Measurements from ENCODE around the gene BEST4.
"Not testable (repeated sequence)": the region's sequence is repeated elsewhere in the genome, so short reads cannot be mapped to it uniquely, and the experiment has no call there.

Gene BEST4

DNA sequence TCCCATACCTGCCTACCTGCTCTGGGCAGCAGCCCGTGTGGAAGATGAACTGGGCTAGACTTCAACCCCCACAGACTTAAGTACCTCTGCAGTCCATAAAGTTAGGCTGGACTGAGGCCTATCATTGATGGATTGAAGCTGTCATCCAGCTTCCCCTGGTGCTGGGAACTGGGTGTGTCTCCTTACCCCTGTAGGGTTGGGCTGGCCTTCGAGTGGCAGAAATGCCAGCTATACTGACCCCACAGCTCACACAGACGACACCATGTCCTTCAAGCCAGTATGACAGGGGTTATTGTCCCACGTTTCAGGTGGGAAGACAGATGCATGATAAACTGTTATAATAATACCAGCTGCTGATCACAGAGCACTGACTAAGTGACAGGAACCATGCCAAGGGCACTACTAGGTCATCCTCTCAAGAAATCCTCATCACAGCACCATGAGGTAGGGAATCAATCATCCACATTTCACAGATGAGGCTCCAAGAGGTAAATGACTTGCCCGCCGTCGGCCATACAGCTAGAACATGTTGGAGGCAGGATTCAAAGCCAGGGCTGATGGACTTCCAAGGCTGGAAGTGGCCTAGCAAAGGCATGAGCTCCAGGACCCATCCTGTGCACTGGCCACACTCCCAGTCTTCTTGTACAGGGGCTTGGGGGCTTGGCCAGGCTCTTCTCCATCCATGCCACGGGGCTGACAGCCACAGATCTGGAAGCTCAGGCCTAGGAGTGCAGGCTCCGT lies at the start of gene BEST4:
BEST4 (minus strand) TSS at position 51 of the 741 bp plus-strand sequence. CDS start 465 bp downstream, outside the sequence.
- no peak for DNase-seq (ENCODE audit: low spot score)

DNA sequence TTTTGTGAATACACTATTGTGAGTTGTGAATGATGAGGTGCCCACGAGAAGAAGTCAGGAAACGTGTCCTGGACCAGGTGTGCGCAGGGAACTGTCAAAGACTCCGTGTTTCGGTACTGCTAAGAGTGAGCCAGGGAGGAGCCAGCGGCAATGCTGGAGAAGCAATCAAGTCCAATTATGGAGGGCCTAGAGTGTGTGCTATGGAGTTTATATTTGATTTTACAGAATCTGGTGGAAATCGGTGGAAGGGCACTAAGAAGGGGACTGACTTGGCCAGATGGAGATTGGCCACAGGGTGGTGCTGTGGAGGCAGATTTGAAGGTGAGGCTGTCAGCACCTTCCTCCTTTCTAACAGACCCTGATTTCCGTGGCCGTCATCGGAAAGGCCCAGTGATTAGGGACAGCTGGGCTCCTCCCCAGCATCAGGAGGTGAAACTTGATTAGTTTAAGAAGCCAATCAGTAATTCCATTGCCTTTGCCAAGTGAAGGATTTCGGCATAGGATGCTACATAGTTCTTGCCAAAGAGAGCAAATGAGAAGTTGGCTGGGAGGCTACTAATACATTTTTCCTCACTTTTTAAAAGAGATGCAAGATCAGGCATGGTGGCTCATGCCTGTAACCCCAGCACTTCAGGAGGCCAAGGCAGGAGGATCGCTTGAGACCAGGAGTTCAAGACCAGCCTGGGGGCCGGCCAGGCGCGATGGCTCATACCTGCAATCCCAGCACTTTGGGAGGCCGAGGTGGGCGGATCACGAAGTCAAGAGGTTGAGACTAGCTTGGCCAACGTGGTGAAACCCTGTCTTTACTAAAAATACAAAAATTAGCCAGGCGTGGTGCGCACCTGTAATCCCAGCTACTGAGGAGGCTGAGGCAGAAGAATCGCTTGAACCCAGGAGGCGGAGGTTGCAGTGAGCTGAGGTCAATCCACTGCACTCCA lies 48.0 kb upstream of the BEST4 start:
- peak; percentile 88 for DNase-seq (ENCODE audit: low spot score)

DNA sequence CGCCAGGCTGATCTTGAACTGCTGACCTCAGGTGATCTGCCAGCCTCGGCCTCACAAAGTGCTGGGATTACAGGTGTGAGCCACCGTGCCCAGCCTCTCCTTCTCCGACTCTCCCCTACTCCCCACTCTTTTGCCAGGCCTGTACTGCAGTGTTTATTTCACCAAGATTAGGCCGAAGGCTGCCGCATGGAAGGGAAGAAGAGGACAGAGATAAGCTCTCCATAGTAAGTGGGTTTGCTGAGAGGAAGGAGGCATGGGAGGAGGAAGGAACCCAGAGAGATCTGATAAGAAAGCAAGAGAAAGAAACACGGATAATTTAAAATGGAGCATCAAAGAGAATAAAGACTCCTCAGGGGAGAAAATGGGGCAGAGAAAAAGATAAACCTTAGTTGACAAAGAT lies 46.4 kb upstream of the BEST4 start:
- DNase-seq (ENCODE audit: low spot score), result no peak

DNA sequence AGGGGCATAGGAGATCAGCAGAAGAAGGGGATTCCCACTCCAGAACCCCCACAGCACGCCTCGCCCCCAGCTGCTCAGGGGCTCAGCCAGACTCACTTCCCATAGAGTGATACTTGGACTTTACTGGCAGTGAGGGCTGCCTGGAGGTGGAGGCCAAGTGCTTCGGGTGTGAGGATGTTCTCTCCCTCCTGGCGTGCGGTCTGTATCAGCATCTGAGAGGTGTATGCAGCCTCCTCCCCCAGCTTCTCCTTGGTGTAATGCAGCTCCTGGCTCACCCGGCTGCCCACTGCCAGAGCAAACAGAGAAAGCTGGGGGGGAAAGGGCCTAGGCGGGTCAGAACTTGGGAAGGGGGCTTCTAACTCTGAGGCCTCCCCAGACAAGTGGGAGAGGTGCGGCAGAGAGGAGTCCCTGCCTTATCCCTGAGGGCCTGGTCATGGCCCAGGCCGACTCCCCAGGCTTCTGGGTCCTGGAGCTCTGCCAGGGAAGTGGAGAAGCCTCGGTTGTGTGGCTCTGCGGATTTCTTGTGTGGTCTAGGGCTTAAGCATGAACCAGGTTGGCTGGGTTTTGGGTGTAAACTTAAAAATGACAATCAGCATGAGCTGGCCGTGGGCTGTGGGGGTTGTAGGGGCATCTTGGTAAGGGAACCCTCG lies 44.2 kb upstream of the BEST4 start:
- no peak for DNase-seq (ENCODE audit: low spot score)

DNA sequence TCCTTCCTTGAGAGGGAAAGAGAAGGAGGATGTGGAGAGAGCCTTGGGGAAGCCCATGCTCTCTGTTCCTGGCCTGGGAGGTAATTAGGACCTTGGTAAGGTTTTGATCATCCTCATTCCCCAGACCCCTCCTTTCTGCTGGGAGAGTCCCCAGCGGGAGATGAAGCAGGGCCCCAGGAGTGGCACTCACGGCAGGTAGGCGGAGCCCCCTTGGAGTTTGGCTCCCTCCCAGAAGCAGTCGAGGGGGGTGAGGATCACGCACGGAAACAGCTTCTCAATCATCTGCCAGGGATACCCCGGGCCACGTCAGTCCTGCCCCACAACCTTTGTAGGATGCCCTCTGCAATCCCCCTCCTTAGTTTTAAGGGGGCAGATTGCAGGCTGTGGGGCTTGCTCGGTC lies 43.5 kb upstream of the BEST4 start:
- DNase-seq (ENCODE audit: low spot score), result no peak

DNA sequence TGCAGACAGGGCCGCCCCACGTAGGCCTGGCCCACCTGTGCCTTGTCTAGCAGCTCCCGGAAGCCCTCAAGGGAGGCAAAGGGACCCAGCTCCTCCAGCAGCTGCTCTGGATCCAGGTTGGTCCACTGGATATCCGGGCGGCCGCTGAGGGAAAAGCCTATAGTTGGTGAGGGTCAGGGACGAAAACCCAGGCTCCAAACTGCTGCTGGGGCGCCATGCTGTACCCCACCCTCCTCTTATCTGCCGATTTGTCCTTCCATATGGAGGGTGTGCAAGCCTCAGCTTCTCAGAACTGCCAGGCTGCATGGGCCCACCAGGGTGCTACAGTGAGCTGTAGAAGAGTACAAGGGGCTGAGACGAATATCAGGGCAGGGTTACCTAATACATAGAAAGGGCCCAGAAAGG lies 42.9 kb upstream of the BEST4 start:
- DNase-seq (ENCODE audit: low spot score), result no peak

DNA sequence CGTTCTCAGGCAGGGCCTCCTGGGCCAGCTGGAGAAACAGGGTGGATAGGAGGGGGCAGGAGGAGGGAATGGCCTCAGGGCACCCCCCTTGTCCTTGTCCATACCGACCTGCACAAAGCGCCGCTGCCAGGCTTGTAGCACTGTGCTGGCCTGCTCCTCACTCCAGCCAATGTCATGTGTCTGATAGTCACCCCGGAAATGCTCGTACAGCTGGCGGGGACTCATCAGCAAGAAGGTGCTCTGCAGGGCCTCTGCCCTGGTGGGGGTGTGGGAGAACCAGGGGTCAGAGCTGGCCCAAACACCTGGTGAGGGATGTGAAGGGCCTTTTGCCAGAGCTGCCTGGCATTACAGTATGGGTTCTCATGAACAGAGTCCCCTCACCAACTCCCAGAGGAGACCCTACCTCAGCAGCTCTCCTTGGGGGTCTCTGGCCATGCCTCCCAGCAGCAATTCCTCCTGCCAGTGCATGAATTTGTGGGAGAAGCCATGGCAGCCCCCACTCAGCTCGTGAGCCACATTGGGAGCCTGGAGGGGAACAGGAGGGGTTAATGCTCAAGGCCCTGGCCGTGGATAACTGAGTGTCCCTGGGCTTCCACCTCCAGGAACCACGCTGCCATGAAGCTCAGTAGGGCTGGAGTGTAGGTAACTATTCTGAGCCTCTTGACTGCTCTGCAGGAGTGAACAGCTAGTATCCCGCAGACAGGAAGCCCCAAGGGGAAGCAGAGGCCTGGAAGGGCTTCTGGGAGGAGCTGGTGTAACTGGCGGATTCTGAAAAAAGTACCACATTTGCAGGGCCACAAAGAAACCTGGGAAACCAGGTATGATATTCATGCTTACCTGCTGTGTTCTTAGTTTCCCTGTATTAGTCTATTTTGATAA lies 41.8 kb upstream of the BEST4 start:
- no peak for DNase-seq (ENCODE audit: low spot score)

DNA sequence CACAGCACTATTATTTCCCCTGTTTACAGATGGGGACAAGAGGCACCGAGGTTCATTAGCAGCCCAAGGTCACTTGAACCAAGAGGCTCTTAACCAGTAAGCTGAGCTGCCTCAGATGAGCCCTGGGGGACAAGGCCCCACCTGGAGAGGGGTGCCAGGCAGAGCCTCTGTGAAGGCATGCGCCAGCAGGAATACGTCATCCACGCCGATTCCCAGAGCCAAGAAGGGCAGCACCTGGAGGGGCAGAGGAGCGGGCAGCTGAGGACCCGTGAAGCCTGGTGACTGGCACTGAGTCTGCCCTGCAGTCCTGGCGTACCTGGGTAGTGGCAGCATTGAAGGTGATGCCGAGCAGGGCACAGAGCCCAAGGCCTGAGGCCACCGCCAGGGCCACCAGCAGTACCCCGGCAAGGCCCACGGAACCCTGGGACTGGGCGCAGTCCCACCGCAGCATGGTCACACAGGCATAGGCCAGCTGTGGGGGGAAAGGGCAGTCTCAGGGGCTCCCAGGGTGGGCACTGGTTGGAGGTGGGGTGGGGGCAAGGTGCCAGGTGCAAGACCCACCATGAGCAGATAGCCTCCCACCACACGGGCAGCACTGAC lies 41.0 kb upstream of the BEST4 start:
- DNase-seq (ENCODE audit: low spot score), result no peak

DNA sequence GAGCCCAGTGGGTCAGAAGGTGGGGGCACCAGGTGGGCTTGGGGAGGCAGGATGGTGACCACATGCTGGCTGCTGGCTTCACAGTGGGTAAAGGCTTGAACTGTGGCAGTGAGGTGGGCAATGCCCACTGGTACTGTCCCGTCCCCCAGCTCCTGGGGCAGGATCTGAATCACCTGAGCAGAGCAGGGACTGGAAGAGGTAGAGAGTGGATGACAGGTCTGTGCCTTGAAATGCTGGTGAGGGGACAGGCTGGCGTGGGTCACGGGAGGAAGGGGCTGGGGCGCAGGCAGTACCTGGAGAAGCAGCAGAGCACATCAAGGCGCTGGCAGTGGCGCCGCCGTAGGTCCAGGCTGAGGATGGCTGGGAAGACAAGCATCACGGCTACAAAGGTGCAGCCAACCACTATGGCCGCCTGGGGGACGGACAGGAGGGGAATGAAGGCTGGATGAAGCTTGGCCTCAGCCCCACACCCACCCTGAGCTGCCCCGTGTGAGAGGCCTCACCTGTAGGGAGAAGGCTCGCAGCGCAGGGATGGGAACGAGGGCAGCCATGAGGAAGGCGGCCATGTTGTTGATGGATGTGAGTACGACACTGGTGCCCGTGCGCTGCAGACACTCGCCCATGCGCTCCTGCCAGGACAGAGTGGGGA lies 40.2 kb upstream of the BEST4 start:
- no peak for DNase-seq (ENCODE audit: low spot score)

DNA sequence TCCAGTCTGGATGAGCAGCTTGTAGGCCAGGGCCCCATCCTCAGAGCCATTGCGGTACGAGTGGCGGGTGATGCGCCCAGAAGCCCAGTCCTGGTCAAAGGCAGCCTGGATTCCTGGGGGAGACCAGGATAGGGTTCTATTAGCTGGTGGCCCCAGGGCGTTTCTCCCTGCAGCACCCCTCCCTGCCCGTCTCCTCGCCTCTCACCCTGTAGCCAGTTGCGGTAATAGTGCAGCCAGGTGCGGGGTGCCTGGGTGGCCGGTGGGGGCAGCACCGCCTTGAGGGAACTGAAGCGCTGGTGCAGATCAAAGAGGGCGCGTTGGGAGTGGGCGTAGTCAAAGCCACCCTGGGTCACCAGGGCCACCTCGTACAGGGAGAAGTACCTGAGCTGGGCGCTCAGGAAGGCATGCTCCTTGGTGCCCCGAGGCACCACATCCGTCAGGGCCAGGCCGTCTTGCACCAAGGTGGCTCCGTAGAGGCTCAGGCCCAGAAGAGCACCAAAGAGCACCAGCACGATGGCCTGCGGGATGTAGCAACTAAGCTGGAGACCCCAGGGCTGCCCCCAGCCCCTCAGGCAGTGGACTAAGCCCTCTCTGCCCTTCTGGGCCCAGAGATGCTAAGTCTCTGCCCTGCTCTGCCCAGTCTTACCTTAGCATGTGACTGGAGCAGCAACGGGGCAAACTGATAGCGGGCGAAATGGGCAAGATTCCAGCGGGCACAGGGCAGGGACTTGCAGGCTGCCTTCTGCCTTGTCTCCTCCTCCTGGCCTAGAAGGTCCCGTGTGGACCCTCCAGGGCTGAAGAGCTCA lies 39.4 kb upstream of the BEST4 start:
- DNase-seq (ENCODE audit: low spot score), result no peak

DNA sequence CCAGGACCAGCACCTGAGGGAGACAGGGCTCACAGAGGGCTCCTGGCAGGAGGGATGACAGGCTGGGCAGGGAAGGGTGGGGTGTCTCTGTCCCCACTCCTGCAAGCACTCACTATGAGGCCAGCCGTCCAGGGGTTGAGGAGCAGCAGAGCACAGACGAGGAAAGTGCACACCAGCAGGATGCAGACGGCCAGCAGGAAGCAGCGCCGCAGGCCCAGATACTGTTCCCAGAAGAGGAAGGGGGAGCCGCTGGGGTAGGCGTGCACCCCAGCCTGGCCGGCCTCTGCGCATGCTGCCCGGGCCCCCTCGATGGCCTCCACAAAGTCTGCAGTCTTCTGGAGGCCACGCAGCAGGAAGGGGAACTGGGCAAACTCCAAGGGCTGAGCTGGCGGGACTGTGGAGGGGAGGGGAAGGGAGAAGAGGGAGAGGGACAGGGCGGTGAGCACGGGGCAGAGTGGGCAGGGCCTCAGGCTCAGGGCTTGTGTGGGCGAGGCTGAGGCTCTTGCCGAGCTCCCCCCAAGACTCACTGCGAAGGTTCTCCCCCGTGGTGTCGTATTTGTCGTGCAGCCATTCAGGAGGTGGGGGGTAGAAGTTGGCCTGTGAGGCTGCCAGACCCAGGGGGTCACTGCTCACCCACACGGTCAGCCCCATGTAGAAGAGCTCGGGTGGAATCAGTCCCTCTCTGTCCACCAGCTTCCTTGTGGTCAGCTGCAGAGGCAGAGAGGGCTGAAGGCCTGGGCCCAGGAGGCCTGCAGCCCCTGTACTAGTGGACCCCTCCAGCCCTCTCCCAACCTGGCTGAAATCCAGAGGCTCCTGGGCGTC lies 38.6 kb upstream of the BEST4 start:
- DNase-seq (ENCODE audit: low spot score), result no peak

DNA sequence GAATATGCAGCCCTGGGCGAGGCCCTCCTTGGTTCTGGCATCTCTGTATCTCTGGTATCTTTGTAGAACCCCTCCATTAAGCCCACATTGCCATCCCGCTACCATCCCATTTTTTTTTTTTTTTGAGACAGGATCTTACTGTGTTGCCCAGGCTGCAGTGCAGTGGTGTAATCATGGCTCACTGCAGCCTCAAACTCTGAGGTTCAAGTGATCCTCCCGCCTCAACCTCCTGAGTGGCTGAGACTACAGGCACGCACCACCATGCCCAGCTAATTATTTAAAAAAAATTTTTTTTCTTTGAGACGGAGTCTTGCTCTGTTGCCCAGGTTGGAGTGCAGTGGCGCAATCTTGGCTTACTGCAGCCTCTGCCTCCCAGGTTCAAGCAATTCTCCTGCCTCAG lies 36.4 kb upstream of the BEST4 start:
- not testable (repeated sequence) for DNase-seq (ENCODE audit: low spot score)

DNA sequence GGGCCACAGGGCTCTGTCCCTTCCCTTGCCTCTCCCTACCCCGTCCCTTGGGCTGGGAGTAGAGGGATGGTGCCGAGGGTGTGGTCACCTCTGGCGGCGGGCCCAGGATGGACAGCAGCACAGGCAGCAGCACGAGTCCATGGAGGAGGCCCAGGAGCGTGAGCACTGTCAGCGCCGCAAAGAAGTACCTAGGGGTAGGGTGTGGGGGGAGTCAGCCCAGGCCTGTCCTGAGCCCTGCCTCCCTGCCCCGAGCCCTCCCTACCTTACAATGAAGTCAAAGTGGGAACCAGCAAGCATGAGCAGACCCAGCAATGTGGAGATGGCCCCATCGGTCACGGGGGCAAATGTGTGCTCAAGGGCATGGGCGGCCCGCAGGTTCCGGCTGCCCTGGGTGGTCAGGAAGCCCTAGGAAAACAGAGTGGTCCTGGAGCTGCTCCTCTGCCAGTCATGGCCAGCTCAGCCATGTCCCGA lies 35.0 kb upstream of the BEST4 start:
- no peak for DNase-seq (ENCODE audit: low spot score)

DNA sequence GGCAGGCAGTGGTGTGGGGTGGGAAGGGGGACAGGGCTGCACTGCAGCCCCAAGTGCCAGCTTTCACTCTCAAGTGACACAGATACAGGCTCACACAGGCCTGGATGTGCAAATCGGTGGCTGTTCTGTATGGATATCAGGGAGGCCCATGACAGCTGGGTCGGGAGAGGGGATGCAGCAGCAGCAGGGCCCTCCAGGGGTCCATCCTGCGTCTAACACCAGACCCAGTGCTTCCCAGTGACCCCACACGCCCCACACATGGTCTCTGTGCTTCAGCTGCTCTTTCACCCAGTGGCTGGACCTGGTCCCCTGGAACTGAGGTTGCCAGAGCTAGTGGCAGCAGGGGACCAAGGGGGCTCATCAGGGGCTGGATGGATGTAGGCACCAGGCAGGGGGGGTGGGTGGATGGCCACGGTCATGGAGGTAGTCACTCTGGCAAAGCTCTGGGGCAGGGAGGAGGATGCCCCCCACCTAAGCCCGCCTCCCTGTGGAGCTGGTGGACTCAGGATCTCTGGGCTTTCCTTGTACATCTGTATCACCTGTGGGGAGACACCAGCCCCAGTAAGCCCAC lies 34.2 kb upstream of the BEST4 start:
- no peak for DNase-seq (ENCODE audit: low spot score)

DNA sequence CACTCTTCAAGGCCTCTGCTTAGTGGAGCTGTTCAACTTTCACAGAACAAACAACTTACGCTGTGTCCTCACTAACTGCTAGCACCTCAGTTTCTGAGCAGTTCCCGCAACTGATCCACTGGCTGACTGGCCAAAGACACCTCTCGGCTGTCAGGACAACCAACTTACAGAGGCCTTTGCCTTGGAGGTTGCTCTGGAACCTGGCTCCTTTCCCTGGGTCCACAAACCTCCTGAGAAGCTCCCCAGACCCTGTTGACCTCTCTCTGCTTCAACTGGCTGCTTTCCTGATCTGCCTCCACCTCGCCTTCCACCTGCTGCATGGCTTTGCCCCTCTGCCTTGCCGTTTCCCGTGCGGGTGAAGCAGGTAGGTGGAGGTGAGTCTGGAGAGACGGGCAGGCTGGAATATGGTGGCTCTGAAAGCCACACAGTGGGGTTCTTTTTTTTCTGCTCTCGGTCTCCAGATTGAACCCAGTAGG lies 33.3 kb upstream of the BEST4 start:
- no peak for DNase-seq (ENCODE audit: low spot score)

DNA sequence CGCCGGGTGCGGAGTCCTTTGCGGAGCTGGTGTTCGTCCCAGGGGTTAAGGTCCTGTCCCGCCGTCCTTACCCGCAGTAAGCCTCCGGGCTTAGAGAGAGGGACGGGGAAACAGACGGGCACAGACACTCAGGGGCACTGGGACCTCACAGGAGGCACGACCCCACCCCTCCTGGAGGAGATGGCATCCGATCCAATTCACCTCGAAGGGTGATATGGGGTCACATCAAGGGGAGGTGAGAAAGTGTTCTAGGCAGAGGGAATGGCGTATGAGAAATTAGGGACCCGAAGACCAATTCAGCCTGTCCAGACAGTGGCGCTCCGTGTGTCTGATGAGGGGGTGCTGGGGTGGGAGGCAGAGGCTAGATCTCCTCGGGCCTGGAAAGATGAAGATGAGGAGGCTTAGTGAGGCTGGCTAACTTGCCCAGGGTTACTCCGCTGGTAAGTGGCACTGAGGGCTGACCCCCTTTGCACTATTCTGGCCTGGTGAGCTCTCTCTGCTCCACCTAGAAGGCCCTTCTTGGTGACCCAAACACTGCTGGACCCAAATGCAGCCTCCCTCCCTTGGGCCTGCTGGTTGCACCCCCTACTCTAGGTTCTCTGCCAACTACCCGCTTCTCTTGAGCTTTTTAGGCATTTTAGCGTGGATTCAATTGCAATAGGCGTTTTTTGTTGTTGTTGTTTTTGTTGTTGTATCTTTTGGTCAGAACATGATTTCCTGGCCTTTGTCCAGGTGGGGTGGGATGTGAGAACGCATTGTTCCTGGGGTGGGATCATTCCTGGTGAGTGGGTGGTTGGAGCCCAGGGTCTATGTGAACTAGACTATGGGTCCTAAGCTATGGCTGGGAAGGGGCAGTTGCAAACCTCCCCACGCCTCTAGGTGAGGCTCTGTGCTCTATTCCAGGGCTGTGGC lies 32.6 kb upstream of the BEST4 start:
- no peak for DNase-seq (ENCODE audit: low spot score)

DNA sequence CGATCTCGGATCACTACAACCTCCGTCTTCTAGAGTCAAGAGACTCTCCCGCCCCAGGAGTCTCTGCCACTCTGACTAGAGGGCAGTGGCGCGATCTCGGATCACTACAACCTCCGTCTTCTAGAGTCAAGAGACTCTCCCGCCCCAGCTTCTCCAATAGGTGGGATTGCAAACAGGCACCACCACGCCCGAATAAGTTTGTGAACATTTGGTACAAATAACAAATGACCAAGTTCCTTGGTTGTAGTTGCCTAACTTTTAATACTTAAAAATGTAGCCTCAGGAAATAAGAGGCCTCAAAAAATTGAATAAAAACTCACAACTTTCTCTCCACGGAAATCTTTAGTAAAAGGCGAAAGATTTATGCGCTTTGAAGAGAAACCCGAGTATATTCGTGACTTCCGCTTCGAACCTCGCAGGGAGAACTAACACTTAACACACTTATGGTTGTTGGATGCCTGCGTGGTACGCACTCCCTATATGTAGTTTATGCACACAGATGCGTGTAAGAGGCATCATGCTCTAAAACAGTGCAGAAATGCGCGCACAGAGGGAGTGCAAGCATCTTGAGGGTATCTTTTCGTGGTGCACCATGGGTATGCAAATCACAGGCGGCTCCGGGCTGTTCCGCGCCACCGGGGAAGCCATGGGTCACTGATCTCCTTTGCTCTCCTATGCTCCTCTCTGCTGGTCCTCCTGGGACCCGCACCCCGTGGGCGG lies 31.8 kb upstream of the BEST4 start:
- DNase-seq (ENCODE audit: low spot score), result peak; percentile 77

Measured in CD4-positive, alpha-beta T cell treated with Interleukin-15 for 4 hours (primary cell).